GM19023 (cell line): Measurements from ENCODE around the gene RSAD2.
A peak's percentile ranks its signal among the peaks of the same experiment; 100 is the strongest.
"Not testable (repeated sequence)": the region's sequence is repeated elsewhere in the genome, so short reads cannot be mapped to it uniquely, and the experiment has no call there.

Experiments used
- ATAC-seq: cut with Tn5 transposase; IDR thresholded peaks from one replicate; pipeline ENCODE4 v1.9.1; 2021; ENCODE audit warnings: mild to moderate bottlenecking, moderate library complexity; ENCODE audit not compliant: unreplicated experiment

RSAD2 gene, protein sequence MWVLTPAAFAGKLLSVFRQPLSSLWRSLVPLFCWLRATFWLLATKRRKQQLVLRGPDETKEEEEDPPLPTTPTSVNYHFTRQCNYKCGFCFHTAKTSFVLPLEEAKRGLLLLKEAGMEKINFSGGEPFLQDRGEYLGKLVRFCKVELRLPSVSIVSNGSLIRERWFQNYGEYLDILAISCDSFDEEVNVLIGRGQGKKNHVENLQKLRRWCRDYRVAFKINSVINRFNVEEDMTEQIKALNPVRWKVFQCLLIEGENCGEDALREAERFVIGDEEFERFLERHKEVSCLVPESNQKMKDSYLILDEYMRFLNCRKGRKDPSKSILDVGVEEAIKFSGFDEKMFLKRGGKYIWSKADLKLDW

DNA sequence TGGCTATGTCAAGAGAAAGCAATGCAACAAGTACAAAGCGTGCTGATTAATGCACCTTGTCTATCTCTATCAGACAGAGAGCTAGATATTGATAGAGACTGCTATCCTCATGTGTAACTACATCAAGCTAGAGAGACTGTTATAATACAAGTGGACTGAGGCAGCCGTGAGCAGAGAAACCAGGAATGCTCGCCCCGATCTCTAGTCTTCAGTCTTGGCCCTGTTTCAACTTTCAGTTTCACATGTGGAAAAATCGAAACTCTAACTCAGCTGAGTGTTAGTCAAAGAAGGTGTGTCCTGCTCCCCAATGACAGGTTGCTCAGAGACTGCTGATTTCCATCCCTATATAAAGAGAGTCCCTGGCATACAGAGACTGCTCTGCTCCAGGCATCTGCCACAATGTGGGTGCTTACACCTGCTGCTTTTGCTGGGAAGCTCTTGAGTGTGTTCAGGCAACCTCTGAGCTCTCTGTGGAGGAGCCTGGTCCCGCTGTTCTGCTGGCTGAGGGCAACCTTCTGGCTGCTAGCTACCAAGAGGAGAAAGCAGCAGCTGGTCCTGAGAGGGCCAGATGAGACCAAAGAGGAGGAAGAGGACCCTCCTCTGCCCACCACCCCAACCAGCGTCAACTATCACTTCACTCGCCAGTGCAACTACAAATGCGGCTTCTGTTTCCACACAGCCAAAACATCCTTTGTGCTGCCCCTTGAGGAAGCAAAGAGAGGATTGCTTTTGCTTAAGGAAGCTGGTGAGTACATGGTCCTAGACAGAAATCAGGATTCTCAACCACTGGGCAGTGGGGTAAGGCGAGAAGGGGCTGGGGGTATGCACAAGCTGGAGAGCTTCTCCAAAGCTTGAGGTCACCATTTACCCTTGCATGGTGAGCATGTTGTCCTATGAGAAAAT lies at the start of gene RSAD2:
Gene RSAD2 (plus strand): TSS at position 376 of the 903 bp plus-strand sequence. CDS start 24 bp downstream, at position 400.
- ATAC-seq = peak; percentile 85

DNA sequence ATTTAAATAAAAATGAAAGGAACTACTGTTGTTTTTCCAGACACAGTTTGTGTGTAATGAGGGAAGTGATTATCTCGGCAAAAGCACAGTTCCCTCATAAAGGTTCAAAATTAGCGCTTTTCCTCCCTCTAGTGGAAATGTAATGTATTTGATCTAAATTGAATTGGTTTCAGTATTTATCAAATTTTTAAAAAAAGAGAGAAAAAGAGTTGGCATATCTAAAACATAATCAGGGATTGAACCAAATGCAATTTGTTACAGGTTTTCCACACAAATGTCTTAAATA lies 49.3 kb upstream of the RSAD2 start:
- ATAC-seq = no peak

DNA sequence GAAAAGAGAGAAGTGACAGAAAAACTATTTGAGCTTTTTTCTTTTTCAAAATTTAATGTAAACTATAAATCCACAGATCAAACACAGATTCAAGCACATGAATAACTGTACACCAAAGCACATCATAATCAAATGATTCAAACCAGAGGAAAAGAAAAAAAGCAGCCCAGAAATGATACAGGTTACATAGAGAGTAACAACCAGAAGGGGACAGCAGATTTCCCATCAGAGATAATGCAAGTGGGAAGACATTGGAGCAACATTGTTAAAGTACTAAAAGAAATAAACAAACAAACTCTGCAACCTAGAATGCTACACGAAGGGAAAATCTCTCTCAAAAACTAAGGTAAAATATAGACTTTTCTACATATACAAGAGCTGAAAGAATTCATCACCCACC lies 46.3 kb upstream of the RSAD2 start:
- ATAC-seq = no peak

DNA sequence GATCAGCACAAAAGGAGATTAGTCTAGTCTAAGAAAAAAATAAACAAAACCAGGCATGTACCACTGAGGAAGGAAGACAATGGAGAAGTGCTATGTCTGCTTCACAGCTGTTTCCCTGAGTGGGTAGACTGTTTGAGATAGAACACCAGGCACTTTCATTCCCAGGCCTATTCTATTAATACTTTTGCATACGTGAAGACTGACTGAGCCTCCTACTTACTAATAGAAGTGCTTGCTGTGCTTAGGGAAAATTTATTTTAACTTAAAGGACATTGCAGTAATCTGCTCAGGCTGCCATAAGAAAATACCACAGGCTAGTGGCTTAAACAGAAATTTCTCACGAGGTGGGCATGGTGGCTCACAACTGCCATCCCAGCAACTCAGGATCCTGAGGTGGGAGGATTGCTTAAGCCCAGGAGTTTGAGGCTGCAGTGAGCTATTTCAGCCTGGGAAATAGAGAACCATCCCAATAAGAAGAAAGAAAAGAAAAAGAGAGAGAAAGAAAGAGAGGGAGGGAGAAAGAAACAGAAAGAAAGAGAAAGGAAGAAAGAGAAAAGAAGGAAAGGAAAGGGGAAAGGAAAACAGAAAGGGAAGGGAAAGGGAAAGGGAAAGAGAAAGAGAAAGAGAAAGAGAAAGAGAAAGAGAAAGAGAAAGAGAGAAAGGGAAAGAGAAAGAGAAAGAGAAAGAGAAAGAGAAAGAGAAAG lies 44.8 kb upstream of the RSAD2 start:
- no peak for ATAC-seq

DNA sequence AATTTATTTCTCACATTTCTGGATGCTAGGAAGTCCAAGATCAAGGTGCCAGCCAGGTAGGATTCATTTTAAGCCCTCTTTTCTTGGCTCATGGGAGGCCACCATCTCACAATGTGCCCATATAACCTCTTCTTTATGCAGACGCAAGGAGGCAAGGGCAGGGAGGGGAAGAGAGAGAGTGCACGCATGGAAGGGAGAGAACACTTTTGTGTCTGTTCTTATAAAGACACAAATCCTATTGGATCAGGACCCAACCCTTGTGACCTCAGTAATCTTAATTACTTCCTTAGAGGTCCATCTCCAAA lies 44.3 kb upstream of the RSAD2 start:
- no peak for ATAC-seq

DNA sequence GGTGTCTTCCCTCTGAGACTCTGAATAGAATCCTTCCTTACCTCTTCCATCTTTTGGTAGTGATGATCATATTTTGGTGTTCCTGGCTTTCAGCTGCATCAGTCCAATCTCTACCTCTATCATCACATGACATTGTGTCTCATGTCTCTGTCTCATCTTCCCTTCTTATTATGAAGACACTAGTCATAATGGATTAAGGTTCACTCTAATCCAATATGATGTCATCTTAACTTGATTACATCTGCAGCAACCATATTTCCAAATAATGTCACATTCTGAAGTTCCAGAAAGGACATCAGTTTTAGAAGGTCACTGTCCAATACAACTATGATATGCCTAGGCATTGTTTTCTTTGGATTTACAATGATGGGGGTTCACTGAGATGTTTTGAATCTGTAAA lies 43.4 kb upstream of the RSAD2 start:
- ATAC-seq = no peak

DNA sequence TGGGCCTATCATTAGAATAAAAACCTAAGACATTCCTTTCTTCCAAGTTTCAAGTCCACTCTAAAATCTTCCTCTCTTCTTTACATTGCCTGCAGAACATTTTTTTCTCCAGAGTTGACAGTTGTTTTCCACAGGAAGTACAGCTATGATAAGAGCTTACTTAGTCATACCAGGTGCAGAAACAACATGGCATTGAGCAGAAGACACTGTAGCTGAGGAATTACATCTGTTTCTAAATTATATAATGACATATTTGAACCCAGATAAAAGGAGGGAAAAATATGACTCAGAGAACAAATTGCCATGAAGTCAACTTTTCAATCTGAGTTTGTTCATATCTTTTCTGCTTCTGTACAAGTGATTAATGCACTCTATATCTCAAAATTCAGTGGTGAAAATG lies 42.1 kb upstream of the RSAD2 start:
- ATAC-seq = no peak

DNA sequence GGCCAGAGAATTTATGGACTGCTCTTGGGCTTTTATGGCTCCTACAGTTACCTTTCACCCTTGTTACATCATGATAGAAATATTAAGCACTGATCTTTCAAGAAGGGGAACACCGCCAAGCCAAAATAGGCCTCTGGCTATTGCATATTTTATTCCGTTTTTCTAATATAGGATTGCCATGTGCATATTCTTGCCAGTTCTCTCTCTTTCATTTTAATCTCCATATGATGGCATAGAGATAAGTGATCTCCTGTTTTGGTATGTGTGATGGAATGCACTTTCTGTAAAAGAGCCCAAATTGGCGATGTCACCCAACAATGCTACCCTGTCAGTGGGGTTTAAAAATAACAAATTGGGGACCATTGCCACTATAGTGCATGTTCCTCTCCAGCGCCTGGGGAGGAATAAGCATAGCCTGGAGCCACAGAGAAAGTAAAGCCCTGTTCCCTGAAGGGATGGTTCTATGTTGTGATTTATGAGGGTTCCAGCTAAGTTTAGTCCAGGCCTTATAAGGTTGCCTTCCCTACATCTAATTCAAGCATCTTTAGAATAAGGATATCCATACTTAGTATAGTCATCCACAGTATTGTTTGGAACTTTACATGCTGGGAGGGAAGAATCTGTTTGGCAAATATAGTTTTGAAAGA lies 38.8 kb upstream of the RSAD2 start:
- no peak for ATAC-seq

DNA sequence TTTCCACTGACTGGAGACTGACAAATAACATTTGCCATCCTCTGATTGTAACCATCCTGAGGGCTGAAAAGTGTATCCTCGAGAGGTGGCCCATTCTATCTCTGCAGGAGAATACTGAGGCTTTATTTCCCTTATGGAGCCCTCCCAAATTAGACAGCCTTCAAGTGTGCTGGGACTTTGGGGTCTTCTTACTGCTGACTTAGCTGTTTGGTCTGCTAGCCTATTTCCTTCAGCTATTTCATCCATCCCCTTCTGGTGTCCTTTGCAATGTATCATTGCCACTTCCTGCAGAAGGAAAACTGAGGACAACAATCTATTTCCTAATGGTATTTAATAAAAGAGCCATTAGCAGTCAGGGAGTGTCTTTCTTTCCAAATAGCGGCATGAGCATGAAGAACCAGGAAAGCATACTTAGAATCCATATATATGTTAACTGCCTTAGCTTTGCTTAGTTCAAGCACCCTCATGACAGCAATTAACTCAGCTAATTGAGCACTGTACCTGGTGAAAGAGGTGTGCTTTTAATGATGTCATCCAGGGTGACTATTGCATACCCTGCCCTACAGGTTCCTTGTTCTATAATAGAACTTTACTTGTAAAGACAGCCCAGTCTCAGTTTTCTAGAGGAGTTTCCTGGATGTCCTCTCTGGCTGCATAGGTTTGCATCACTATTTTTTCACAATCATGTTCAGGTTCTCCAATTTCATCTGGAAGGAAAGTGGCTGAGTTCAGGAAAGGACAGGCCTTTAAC lies 35.9 kb upstream of the RSAD2 start:
- ATAC-seq = no peak

DNA sequence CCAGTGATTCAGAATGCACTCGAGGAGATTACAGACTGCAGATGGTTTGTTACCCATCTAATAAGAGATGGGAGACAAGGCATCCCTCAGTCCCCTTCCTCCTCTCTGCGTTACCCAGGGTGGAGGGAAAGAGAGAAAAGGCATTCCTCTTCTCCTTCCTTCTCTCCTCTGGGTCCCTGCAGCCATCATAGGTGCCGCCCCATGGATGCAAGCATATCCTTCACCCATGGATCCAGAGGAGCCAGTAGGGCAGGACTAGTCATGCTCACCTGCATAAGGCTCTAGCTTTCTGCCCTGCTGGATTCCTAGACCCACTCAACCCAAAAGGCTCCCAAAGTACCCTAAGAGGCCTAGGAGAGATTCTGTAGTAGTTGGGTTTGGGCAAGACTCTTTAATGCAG lies 32.3 kb upstream of the RSAD2 start:
- ATAC-seq = no peak

DNA sequence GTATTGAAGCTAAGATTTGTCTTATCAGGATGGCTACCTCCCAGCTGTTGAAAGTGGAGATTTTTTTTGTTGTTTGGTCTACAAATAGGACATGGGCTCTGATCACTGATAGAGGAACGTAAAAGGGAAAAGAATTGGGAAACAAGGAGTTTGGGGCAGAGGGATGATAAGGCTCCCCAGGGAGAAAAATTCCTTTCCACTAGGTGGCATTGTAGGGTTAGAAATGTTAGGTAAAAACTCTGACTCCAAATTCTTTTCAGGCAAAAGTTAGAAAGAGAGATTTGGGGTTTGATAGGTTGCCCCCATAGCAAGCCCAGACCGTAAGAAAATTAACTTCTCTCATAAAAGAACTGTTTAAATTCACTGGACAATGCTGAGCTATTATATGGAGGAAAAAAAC lies 31.7 kb upstream of the RSAD2 start:
- no peak for ATAC-seq

DNA sequence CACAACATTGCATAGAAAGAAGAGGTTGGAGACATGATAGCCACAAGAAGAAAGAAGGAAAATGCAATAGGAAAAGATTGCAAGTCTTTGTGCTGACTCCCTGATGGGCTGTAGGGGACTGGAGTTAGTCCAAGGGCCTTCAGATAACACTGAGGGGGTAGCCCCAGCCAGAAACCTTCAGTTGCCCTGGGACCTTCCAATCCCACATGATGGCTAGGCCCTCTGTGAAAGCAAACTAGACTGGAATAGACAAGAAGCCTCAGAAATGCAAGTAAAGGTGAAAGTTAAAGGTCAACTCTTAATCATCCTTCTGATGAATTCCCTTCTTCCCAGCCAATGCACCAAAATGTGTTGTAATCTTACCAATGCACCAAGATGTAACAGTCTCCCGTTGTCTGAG lies 31.0 kb upstream of the RSAD2 start:
- no peak for ATAC-seq

DNA sequence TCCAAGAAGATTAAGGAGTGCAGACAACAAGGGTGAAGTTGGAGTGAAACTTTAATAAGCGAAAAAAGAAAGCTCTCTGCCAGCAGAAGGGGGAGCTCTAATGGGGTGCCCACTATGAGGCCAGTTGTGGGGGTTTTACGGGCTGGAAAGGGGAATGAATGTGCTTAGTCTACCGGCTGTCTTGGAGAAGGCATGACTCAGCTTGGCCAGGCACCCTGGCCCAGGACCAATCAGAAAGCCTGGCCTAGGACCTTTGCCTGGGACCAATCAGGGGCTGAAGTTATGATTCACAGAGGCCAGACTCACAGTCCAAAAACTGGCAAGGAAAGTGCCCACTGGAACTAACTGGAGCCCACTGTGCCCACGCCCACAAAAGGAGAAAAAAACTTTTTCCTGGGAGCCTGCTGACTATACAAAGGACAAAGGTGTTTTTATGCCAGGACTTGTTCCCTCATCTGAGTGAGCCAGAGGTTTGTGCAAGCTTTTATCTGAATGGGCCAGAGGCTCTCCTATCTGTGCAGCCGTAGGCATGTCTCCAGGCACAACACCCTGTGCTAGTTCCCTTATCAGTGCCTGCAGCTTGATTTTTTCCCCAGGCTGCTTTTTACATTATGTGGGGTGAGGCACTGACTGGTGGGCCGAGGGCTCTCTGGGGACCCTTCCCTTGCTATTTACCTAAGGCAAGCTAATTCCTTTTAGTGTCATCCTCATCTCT lies 30.5 kb upstream of the RSAD2 start:
- ATAC-seq = no peak

DNA sequence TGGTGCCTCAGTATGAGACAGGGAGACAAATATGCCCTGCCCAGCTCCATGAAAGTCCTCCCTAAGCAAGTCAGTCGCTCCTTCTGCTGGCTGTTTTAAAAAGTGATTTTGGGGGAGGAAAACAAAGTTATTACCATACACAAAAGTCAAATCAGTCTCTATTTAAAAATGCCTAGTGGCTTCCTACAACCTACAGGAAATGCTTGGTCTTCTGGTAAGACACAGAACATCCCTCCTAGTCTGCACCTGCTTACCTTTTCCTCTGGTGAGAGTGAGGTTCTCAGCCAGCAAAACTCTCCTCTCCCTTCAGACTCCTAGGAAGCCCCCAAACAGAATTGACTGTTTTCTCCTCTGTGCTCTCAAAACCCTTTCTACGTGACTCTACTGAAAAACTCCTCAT lies 25.4 kb upstream of the RSAD2 start:
- ATAC-seq = no peak

DNA sequence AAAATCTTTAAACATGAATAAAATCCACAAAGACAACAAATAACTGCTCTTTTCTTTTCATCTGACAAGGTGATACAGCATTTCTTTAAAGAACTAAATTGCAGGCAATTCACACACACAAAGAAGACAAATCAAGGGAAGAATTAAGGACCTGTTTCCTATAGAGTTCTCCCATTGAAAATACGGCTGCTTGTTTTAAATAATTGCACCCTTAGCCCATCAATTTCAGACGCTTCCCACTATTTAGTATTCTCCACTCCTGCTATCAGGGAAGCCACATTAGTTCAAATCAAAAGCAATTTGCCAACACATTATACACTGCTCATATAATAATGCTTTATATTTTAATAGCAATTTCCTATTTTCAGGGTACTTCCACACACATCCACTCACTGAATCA lies 23.2 kb upstream of the RSAD2 start:
- no peak for ATAC-seq

DNA sequence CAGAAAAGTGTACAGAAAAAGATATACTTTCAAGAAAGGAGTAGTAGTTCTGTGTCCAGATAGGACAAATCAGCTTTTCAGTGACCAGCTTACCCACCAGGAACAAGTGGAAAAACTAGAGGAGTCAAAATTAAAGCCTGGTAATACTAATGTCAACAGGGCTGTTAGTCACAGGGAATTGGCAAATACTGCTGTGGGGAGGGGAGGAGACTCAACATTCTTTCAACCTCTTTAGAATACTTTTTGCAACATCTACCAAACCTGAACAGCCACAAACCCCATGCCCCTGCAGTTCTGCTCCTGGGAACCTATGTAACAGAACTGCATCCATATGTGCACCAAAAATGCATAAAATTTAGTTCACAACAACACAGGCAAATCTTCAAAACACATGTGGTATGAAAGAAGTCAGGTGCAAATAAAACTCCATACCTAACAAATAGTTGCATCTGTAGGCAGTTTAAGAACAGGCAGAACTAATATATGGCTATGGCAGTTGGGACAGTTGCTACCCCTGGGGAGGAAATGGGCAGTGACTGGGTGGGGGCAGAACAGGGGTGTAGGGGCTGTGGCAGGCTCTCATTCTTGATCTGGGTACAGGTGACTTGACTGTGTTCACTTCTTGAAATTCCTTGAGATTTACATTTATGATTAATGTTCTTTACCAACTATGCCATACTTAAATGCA lies 21.6 kb upstream of the RSAD2 start:
- no peak for ATAC-seq

DNA sequence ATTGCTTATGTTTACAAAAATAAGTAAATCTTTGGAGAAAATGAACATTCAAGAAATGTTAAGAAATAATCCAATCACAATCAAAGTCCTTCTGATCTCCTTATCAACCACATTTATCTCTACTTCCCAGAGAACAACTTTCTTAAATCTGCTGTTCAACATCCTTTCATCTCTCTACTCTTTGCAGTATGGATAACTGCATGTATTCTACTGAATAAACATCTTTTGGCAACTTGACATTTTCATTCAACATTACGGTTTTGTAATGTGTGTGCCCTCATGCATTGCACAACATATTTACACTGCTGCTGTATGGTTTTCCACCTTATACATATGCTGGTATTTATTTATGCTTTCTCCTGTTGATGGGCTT lies 21.0 kb upstream of the RSAD2 start:
- no peak for ATAC-seq

DNA sequence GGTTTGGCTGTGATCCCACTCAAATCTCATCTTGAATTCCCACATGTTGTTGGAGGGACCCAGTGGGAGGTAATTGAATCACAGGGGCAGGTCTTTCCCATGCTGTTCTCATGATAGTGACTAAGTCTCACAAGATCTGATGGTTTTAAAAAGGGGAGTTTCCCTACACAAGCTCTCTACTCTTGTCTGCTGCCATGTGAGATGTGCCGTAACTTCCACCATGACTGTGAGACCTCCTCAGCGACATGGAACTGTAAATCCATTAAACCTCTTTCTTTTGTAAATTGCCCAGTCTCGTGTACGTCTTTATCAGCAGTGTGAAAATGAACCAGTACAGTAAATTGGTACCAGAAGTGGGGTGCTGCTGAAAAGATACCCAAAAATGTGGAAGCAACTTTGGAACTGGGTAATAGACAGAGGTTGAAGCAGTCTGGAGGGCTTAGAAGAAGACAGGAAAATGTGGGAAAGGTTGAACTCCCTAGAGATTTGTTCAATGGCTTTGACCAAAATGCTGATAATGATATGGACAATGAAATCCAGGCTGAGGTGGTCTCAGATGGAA lies 19.0 kb upstream of the RSAD2 start:
- not testable (repeated sequence) for ATAC-seq

DNA sequence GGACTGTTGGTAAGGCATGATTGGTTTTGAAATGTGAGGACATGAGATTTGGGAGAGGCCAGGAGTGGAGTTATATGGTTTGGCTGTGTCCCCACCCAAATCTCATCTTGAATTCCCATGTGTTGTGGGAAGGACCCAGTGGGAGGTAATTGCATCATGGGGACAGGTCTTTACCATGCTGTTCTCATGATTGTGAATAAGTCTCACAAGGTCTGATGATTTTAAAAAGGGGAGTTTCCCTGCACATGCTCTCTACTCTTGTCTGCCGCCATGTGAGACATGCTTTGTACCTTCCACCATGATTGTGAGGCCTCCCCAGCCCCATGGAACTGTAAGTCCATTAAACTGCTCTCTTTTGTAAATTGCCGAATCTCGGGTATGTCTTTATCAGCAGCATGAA lies 17.3 kb upstream of the RSAD2 start:
- ATAC-seq = no peak
